ENCODE measurements around the gene ARHGAP6.

ARHGAP6 gene

GRCh38 chrX:11665168-11666111, at the start of gene ARHGAP6:
Gene ARHGAP6 (minus strand): TSS chrX:11665920. CDS start chrX:11664828, 1,092 bp downstream.
- peak; percentile 28 for DNase-seq

DNA sequence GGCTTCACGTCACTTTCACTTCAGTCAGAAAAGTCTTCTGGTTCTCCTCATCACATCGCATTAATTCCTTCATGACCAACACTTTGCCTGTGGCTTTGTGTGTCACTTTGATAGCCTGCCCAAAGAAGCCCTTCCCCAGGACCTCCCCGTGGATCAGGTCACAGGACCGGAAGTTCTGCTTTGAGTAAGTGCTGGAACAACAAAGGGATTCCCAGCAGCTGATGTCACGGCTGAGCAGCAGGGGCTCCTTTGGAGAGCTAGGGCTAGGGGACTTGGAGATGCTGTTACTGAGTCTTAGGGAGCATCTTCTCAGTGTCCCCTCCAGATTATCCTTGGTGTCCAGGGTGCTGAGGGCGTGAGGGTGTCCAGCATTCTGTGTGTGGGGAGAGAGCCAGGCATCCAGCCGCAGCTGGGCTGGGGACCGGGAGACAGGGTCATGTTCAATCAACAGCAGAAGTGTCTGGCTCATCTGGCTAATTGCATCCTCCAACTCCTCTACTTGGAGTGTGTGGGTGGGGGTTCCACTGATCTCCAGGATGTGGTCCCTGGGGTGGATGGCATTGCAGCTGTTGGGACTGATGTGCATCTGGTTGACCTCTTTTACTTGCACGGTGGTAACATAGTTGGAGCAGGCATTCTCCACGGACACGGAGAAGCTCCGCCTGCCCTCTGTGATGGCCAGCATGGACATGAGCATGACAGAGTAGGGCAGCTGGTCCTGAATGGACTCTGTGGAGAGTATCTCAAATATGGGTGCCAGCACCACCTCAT, 39.2 kb upstream of the ARHGAP6 start:
- no peak for DNase-seq

DNA sequence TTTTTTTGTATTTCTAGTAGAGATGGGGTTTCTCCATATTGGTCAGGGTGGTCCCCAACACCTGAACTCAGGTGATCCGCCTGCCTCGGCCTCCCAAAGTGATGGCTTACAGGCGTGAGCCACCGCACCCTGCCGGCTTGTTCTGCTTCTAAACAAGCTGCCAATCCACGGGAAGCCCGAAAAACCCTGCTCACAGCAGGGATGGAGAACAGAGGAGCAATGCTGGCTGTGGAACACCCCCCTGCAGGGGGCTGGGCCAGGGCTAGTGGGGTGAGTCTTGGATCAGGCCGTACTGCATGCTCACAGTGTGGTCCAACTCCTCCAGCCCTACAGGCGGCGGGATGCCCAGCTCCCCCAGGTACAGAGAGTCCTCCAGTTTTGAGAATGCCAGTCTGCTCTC, 38.1 kb upstream of the ARHGAP6 start:
- no peak for DNase-seq

DNA sequence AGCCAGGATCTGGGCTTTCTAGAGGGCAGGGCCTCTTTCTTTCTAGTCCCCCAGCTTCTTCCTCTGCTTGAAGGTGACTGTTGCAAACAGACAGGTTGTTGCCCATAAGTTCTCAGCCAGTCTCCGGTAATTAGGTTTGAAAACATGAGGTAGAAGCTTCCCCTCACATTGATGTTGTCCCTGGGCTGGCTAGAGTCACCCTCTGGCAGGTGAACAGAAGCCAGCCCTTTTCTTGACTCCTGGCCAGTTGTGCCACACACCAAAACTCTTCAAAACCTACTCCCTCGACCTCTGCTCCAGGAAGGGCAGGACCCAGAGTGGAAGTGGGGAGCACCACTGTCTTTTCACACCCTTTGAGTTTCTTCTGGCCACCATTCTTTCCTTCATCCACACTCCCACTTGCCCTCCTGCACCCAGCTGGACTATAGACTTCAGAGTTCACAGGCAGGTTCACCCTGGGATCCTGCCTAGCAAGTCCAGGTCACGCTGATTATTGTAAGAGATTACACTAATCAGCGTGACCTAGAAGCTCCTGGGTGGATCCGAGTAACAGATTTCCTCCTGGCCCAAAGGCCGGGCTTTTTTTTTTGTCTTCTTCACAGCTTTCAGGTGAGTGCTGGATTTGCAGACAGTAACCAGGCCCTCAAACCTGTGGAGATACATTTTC, 37.4 kb upstream of the ARHGAP6 start:
- no peak for DNase-seq

GRCh38 chrX:11702420-11702819, 36.7 kb upstream of the ARHGAP6 start:
- no peak for DNase-seq

DNA sequence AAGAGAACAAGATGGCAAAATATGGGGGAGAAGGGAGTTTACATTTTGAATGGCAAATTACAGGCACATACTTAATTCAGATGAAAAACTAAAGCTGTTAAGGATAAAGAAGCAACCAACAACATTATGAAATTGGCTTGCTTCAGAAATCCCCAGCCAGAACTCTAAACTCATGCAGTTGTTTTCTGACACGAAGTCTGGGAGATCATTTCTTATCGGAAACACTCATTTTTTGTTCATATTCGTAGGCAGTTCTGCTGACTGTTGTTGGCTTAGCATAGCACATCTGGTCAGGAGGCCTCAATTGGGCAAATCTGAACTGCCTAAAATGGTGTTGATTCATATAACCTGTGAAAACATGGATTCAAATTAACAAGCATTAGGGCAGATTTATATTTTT, 33.0 kb upstream of the ARHGAP6 start:
- DNase-seq = no peak

DNA sequence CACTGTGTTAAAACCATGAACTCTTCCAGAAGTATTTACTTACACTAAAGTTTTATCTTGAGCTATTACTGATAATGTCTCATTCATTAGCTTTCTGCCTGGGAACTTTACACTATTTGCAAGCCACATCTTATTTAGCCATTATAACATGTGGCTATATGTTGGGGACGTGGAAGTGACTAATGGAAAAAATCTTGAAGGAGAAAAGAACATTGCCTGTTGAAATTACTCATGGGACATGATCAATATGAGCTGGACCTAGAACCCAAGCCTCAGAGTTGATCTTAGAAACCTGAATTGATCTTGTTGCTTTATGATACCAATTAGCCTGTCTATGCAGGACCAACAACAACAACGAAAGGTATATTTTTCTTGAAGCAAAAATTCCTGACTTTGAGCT, 22.5 kb upstream of the ARHGAP6 start:
- no peak for DNase-seq

GRCh38 chrX:11687157-11687556, 21.4 kb upstream of the ARHGAP6 start:
- no peak for DNase-seq

GRCh38 chrX:11683057-11683456, 17.3 kb upstream of the ARHGAP6 start:
- no peak for DNase-seq

GRCh38 chrX:11678158-11678557, 12.4 kb upstream of the ARHGAP6 start:
- DNase-seq = no peak

DNA sequence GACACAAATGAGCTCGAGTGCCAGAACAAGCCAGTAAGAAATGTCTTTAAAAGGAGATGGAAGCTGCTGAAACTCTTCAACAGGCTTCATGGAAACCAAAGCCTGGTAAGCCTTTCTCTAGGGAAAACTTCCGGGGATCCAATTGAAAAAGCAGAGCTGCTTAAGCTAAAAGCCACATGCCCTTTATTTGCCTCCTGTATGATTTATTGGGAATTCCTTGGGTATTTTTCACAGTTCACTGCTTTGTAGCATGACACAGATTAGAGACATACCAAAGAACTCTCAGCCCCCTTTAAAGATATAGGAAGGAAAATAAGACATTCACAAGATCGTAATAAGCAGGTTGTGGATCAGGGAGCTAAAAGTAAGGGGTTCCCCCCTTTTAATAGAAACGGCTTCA, 6.5 kb upstream of the ARHGAP6 start:
- DNase-seq = no peak

GRCh38 chrX:11670316-11670715, 4.6 kb upstream of the ARHGAP6 start:
- DNase-seq = no peak

GRCh38 chrX:11666952-11667685, 1.4 kb upstream of the ARHGAP6 start:
- no peak for DNase-seq

GRCh38 chrX:11666164-11666563, 444 bp upstream of the ARHGAP6 start:
- no peak for DNase-seq

- no peak for DNase-seq
These were observed 1.2 kb downstream of the ARHGAP6 start for GRCh38 chrX:11664211-11665167.

DNA sequence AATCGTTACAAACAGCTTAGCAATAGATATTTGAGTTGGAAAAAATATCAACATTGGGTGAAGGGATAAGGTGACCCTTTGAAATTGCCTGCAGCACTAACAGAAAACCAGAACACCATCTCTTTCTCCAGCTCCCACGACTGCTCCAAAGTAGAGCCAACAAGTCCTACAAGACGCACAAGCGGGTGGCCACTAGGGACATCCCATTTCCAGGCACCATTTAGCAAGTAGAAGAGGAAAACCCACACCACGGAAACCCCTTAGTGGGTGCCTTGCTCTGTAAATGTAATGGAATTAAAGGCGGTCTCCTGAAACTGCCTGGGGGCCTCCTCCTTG, 1.9 kb downstream of the ARHGAP6 start:
- no peak for DNase-seq

DNA sequence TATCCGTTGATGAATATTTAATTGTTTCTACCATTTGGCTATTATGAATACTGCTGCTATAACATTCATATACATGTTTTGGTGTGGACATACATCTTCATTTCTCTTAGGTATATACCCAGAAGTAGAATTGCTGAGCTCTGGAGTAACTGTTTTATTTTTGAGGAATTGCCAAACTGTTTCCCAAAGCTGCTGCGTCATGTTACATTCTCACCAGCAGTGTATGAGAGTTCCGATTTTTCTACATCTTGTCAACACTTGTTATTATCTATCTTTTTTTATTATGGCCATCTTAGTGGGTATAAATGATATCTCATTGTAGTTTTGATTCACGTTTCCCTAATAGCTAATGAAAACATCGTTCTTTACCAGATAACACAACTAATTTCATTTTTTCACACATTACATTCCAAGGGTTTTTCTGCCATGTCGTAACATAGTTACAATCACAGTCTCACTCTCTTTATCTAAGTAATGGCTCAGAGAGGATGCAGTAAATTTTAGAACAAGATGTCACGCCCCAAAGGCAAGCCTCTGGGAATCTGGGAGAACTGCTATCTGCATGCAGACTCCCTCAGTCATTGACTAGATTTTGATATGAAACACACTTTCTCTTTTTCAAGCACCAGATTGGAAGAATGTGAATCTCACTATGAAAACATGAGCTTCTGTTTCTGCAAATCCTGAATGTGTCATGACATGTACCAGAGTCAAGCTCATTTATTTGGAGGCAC, 10.3 kb downstream of the ARHGAP6 start:
- DNase-seq = peak; percentile 42

DNA sequence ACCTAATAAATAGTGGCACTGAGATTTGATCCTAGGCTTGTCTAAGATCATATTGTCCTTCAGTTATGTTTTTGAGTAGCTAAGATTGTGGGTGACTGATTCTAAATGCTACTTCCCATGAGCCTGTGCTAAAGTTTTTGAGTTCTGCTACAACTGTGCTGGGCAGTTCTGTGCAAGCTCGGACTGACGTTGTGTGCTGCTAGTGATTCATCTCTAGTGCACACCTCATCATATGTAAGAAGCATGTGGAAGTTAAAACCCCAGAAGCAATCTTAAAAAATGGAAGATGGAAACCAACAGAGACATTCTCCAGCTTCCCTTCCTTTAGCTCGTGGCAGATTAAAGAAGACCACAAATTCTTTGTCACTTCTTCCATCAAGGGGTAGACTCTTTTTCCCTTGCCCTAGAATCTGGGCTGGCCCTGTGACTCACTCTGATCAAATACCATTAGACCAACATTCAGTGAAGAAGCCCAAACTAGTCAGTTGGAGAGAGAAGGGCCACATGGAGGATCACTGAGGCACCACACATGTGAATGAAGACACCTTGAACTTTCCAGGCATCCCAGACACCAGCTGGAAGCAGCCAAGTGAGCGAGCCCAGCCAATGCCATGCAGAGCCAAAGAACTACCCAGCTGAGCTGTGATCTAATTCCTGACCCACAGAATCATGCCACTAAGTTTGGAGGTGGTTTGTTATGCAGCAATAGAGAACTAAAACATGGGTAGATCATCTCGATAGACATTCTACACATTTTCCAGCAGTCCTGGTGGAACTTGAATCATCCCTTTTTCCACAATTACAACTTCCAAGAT, 16.8 kb downstream of the ARHGAP6 start:
- no peak for DNase-seq

DNA sequence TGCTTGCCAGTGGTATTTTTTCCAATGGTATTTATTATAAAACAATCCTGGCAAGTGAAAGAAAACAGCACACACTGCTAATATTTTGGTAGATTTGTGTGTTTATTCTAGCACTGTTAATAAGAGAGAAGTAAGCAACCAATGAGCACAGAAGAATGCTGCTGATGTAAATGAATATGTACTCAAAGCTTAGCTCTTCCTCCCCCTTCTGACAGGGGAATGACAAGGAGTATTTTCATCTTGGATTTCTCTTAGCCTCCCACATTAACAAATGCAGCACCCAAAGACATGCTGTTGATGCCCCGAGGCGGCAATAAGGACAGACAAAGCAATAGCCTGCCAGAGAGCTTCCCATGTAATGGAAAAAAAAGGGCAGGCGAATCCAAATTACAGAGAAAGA, 18.6 kb downstream of the ARHGAP6 start:
- DNase-seq = no peak
